Measurements from ENCODE around the gene PCK2.

- no peak for TF ChIP-seq ZNF274 (IDR thresholded peaks at IDR 0.05; ENCODE audit: low read length)
- no peak for TF ChIP-seq ZNF274 (tag by site-specific recombination; IDR thresholded peaks at IDR 0.05; ENCODE audit: borderline replicate concordance)
- no peak for TF ChIP-seq CTCF (tag by site-specific recombination; IDR thresholded peaks at IDR 0.05)
- no peak for TF ChIP-seq ZNF658 (tag by site-specific recombination; IDR thresholded peaks at IDR 0.05)
- no peak for TF ChIP-seq KLF10 (tag by site-specific recombination; IDR thresholded peaks at IDR 0.05)
- no peak for TF ChIP-seq ZNF830 (tag by site-specific recombination; IDR thresholded peaks at IDR 0.05; ENCODE audit: low read depth)
- TF ChIP-seq GLI4 (tag by site-specific recombination; IDR thresholded peaks at IDR 0.05), result no peak
- TF ChIP-seq YY1 (tag by site-specific recombination; IDR thresholded peaks at IDR 0.05), result no peak
- TF ChIP-seq TCF7L2 (IDR thresholded peaks at IDR 0.05; ENCODE audit: borderline replicate concordance, low read depth, low read length), result no peak
- TF ChIP-seq ATF2 (tag by site-specific recombination; IDR thresholded peaks at IDR 0.05; ENCODE audit: low read depth), result no peak
Measured at GRCh38 chr14:24077086-24077485, 17.0 kb upstream of the PCK2 start.

Measured in HEK293 (cell line).